ENCODE data around the gene ZFYVE28.

ZFYVE28 gene

DNA sequence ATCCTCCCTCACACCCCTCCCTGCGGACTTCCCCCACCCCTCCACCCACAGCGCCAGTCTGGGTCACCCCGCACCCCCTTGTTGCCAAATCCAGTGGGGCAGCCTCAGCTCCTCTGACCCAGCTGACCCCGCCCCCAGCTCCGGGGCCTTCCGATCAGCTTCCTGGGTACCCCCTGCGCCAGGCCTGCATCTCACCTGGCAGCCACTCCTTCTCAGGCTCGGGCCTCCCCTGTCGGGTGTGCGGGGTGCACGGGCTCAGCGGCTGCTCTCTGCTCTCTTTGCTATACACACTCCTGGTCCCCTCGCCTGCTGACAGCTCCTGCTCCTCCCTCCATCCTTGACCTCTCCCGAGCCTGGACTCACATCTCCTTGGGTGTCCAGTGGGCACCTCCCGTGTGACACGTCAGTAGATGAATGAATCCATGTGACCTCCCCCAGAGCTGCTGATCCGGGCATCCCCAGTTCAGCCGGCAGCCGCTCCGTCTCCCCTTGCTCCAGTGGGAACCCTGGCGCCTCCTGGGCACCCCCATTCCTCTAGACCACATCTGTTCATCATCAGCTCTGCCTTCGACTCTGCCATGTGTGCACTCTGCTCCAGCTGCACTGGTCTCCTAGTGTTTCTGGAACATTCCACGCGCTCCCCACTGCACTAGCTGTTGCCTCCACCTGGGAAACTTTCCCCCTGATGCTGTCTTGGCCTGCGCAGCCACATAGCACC, 10.2 kb upstream of the ZFYVE28 start:
- no peak for DNase-seq (ENCODE audit: low spot score)

DNA sequence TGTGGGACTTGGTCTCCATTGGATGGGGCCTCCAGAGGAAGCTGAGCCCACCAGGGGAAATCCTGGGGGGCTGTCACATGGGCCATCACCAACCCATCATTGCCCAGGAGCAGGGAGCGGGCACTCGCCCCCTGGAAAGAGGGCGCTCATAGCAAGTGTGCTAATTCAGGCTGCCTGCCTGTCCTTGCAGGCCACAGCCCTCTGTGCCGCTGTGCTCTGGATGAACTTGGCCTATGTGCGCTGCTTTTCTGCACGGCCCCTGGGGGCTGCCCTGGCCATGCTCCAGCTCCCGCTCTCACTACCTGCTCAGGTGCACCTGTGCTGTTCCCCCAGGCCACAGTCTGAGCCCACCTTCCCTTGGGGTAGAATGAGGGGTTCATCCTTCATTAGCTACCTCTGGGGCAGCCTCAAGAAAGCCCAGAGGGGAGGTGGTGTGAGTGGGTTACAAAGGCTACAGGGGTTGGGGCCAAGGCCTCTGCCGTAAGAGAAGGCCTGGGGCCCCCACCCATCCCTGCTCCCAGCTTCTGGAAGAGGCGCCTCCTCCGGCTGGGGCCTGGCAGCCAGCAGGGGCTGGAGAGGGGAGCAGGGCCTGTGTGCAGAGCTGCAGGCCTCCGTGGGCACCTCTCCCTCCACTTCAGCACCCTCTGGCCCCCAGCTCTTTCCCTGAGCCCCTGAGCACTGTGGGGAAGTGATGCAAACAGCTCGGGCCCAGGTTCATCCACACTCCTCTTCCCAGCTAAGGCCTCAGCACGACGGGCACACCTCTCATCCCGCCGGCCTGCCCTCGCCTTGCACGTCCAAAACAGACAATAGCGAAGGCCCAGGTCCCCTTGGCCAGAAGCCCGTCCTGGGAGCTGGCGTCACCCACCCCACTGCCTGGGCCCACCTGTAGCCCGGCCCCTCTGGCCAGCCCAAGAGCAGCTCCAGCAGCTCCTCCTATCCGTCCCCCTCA, 9.2 kb upstream of the ZFYVE28 start:
- DNase-seq (ENCODE audit: low spot score), result no peak

DNA sequence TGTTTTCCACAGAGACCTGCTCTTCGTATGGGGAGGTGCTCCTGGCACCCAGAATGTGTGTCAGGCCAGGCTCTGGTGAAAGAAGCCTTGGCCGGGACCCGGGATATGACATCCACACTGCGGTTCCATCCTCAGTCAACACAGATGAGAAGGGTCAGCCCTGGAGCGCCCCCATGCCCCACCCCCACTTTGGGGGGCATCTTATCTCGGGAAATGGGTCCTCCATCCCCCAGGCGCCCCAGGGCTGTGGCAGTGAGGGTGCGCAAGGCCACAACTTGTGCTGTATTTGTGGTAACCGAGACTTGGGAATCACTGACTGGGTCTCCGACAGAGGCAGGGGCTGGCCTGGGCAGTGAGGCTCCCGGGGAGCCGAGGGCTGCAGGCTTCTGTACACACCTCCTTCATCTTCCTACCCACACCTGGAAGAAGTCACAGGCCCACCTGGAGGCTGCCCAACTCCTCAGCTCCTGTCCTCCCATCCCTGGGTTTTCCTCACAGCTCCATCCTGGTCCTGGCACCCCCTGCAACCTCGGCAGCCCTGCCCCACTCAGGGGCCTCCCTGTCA, 8.3 kb upstream of the ZFYVE28 start:
- no peak for DNase-seq (ENCODE audit: low spot score)

DNA sequence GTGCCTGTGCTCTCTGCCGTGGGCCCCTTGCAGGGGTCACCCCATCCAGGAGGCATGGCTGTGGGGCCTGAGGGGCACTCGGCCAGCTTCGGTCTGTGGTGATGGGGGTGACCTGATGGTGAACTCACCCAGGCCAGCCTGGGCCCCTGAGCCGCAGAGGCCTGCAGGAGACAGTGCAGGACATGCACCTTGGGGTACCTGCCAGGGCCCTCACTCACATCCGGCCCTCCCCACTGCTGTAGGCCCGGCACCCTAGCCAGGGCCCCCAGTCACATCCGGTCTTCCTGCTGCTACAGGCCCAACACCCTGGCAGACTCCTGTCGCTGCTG, 7.6 kb upstream of the ZFYVE28 start:
- no peak for DNase-seq (ENCODE audit: low spot score)

DNA sequence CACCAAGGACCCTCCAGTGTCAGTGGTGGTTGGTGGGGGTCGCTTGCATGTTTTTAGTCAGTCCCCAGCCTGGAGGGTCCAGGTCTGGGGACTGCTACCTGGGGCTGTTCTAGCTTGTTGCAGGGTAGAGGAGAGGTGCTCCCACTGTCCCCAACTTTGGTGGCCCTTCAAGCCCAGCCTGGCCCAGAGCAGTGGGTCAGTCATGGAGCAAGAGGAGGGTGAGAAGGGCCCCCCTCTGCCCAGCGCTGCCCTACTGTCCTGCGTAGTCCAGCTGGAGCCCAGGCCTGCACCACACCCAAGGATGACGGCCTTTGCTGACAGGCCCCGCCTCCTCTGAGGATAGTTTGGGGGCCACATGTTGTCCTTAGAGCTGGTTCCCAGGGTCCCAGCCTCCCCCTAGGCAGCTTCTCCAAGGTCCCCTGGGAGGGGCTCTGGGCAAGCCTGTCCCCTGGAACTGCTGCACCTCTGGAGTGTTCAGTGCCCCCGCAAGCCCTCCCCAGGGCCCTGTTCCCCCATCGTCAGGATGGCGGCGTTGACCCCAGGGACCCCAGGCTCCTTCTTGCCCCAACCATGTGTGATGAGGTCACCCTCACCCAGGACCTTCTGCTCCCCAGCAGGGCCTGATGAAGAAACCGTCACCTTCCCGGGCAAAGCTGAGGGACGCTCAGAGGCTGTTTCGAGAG, 7.1 kb upstream of the ZFYVE28 start:
- no peak for DNase-seq (ENCODE audit: low spot score)

DNA sequence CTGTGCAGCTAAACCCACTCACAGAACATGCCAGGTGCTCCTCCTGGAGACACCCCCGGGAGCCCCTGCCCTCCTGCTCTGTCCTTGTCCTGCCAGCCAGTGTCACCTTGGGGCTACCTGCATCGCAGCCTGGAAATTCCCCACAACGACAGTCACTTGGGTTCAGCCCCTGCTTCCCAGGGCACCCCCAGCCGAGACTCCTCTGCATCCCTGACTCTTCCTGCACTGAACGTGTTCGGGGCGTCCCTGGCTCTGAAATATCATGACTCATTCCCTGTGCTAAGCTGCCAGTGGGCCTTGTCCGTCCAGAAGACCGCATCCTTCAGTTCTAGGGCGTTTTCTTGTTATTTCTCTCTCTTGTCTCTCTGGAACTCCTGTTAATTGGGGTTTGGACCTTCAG, 6.1 kb upstream of the ZFYVE28 start:
- DNase-seq (ENCODE audit: low spot score), result no peak

DNA sequence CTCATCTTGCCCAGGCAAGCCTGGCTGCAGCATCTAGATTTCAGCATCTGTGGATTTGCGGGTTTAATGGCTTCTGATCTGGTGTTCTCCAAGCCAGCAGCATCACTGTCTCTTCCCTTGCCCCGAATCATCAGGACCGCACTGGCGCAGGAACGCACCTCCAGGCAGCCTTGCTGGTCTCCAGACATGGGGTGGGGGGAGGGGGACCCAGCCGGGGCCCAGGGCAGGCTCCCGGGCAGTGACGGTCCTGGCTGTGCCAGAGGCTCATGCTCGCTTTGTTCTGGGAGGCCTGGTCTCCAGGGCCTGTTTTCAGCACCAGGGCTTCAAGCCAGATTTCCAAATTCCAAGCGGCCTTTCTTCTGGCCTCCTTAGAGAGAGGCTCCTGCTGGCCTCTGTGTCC, 5.2 kb upstream of the ZFYVE28 start:
- DNase-seq (ENCODE audit: low spot score), result no peak

DNA sequence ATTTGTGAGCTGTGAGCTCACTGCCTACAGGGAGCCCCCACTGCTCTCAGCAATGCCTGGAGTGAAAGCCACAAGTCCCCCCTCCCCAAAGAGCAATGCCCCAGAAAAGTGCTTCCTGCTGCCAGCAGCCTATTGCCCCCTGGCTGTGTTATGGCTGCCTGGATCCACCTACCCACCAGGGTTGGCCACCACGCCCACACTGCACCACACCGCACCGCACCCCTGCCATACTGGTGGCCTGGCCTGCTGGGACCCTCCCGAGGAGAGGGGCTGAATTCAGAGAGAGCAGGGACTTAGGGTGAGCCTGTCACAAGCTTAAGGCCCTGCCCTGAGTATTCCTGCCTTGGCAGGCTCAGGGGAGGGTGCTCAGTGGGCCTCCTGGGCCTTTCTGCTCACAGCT, 4.6 kb upstream of the ZFYVE28 start:
- DNase-seq (ENCODE audit: low spot score), result no peak

DNA sequence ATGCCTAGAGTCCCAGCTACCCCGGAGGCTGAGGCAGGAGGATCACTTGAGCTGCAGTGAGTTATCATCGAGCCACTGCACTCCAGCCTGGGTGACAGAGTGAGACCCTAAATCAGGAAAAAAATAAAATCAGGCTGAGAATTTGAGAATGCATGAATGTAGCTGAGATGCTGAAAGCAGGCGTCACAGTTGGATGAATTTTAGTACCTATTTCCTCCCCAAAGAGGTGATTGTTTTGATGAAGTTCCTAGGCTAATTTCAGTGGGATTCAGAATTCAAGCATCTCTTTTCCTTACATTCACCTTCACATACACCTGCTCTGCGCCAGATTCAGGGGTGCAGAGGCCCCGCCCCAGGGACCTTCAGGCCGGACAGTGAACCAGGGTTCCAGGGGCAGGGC, 3.5 kb upstream of the ZFYVE28 start:
- DNase-seq (ENCODE audit: low spot score), result no peak

DNA sequence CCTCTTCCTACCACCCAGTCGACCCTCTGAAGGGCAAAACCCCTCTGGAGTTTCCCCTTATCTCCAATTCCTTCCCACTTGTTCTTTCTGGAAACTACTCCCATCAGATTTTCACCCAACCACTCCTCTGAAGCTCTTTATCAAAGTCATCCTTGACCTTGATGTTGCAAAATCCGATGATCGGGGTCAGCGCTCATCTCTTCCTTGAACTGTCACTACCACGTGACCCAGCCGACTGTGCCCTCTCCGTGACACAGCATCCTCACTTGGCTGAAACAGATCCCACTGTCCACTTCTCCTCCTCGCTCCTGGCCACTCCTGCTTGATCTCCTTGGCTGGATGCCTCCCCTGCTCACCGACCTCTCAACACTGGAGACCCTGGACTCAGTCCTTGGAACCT, 1.4 kb upstream of the ZFYVE28 start:
- no peak for DNase-seq (ENCODE audit: low spot score)

DNA sequence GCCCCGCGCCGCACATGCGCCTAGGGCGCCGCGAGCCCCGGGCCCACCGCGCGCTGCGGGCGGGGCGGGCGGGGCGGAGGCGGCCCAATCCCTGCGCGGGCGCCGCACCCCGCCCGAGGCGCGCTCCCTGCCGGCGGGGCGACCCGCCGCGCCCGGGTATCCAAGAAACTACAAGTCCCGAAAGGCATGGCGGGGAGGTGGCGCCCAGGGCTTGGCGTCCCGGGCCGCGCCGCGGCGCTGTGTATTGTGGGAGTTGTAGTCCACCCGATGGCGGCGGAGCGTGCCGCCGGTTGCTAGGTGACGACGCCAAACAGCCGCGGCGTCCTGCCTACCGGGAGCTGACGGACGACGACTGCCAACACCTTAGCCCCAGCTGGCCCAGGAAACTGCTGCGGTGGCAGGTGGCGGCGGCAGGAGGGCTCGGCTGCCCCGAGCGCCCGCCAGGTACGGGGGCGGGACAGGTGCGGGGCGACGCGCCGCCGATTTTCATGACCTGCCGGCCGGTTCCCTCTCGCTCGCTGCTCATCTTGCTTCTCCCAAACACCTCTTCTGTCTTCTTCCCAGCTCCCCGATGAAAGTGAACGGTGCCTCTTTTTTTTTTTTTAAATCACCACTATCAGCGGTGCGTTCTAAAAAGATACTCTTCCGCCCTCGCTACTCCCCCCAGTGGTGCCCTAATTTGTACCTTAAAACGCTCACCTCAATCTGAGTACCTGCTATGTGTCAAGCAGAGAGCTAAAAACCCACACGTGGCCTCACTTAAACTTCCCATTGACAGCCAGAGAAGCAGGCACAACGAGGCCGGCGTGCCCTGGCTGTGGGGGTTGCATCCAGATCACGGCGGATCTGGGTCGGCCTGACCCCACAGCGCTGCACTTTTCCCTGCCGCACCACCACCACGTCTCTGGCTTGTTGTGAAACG, 466 bp upstream of the ZFYVE28 start, which contains the start of gene CFAP99:
Gene CFAP99, plus strand, starts transcription at position 306 of the 922 bp plus-strand sequence.
- peak; percentile 96 for DNase-seq (ENCODE audit: low spot score)

DNA sequence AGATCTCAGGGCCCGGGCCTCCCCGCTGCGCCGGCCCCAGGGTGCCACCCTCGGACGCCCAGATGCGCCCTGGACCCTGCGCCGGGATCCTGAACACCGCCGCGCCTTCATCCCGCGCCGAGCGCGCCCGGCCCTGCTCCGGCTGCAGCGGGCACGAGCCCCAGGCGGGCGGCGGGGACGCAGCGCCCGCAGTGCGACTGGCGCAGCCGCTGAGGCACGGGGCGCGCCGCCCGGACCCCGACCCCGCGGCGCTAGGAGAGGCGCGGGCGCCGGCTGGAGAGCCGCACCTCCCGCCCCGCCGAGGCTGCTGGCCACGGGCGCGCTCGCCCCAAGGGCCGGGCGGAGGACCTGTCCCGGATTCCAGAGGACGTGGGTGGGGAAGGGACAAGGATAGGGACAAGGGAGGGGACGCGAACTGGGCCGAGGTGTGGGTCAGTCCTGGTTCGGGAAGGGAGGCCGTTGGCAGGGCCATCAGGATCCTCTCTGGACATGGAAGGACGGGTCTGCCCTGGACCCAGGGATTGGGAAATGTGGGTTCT, 1.1 kb downstream of the ZFYVE28 start:
- no peak for DNase-seq (ENCODE audit: low spot score)

DNA sequence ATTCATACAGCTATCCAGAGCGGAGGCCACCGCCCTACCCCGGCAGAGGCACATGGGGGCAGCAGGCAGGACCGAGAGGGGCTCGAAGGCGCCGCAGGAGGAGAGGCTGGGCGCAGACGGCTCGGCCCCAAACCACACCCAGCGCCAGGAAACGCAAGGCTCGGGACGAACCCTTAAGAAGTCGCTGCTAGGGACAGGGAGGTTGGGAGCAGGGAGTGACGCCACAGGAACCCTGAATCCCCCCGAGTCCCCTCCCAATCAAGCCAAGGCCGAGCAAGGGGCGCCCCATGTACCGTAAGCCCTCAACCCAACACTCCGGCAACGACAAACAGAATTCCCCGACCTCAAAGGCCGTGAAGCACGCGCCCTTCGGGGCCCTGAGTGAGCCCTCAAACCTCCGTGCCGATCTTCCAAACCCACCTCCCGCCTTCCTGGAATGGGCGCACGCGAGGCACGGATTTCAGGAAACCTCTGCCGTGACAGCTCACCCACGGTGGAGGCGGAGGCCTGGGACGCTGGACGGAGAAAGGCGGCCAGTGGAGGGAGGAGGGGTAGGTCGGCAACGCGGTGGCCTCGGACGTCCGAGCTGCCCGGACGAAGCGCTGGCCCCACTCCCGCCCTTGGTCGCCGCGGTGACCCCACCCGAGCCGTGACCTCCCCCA, 1.8 kb downstream of the ZFYVE28 start:
- DNase-seq (ENCODE audit: low spot score), result no peak

DNA sequence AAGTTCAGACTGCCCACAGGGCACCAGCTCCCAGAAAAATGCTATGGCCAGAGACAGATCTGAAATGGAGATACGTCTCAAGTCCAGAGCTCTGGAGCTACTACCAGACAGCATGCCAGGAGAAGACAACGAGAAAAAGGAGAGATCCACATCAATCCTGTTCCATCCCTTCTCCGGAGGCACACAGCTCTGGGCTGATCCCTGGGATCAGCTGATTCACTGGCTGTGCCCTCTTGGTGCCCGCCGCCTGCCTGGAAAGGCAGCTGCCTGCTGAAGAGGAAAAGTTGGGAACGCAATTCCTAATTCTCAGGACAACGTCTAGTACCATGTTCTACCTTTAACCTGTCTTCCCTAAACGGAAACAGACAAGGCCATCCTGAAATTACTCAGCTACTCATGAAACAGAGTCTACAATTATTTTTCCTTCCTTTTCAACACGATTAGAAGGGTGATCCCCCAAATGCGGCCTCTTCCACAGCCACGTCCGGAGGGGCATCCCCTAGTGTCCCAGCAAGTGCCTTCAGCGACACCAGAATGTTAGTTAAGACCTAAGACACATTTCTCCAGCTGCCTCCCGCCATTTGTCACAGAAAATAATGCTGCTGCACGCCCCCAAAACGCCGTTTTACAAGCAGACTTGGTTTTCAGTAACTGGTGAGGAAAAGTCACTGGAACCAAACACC, 2.4 kb downstream of the ZFYVE28 start:
- no peak for DNase-seq (ENCODE audit: low spot score)

DNA sequence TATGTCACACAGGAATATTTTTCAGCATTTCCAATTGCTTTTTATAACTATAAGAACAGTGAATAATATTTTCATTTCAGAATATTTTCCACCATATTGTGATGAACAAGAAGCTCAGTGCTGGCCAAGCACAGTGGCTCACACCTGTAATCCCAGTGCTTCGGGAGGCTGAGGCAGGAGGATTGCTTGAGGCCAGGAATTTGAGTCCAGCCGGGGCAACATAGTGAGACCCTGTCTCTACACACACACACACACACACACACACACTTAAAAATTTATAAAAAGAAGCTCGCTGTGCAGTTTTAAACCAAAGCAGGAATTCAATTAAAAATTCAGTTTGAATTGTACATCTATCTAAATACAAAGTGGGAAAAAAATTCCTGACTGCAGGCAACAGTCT, 3.2 kb downstream of the ZFYVE28 start:
- DNase-seq (ENCODE audit: low spot score), result no peak

DNA sequence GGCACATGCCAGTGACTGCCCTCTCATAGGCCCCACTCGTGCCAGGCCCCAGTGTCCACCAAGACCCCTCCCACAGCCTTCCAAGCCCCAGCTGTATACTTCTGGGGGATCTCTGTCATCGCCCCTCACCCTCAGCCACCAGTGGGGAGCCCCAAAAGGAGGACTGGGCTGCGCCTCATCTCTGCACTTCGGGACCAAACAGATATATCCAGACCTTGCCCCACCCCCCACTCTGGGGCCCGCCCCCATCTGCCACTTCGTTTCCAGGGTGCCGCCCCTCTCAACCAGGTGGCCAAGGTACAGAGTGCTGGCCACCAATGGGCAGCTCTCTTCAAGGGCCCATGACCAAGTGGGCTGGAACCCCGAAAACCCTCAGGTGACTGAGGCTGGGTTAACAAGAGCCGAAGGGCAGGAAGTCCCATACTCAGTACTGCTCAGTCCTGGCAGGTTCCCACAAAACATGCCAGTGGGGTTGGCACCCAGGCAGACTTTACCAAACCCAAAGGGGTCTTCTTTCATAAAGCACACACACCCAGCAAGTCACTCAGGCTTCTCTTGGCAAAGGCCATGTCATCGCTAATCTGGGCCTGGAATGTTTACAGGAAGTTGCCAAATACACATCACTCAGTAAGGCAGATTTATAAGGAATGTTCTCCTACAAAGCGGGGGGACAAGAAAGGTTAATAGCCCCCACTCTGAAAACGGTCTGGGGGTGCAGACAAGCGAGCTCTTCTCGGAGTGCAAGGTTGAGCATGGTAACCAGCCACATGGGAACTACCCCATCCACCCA, 4.4 kb downstream of the ZFYVE28 start:
- DNase-seq (ENCODE audit: low spot score), result no peak

DNA sequence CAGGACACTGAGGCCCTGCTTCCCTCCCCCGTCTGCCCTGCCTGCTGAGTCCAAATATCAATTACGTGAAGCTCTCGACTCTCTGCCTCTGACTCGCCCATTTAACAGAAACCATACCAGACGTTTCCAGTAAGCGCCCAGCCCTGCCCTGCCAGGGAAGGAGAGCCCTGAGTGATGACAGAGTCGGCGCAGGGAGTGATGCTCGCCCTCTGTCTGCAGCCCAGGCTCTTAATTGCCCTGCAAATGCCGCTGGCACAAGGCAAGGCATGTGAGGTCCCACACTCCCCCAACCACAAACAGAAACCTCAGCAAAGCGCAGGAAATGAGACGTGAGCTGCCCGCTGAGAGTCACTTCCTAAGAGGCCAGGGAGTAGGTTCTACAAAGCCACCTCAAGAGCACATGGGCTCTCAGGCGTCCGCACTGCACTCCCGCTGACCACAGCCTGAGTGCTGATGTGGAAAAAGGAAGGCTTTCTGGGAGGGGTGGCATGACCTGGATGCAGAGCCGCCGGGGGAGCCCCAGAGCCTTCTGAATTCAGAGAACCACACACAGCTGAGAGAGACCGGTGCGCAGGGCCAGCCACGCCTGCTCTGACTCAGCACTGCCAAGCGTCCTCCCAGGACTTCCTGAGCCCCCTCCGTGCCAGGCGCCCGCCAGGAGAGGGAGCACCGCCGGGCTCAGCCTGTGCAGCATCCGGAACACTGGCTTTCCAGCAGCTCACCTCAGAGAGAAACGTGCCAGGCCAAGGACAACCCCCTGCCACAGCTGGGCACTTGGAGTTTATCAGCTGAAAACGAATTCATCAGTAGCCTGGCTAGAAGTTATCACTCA, 5.3 kb downstream of the ZFYVE28 start:
- peak; percentile 93 for DNase-seq (ENCODE audit: low spot score)

DNA sequence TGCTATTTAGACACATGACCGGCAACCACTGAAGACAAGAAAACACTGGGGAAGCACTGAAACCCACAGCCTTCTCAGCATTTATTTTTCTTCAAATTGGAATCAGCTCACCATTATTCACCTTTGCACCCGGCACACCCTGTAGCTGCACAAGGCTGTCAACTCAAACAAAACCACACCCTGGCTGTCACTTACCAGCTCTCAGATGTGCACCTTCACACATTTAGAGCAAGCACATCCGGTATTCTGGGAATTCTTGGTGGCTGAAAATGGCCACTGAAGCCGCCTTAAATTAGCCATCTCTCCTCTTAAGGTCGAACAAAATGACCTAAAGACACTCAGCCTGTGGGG, 5.9 kb downstream of the ZFYVE28 start:
- no peak for DNase-seq (ENCODE audit: low spot score)

All from AG08395 (cell line).